ENCODE data around the gene NSRP1.
"Not testable (repeated sequence)": the region's sequence is repeated elsewhere in the genome, so short reads cannot be mapped to it uniquely, and the experiment has no call there.

The NSRP1 gene

DNA sequence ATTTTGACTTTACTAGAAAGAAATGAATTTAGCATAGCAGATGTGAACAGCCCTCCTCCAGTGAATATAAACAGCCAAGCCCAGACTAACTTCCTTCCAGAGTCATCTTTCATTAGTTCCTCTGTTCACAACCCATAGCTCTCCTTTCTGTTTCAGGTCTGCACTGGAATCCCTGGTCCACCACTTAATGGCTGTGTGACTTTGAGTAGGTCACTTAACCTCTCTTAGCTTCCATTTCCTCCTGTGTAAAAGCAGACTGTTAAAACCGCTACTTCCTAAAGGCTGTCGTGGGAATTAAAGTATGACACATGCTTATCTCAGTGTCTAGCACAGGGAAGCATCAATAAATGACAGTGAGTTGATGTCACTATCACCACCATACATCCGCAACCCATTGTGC lies 111.4 kb downstream of the NSRP1 start:
- no peak for ATAC-seq (ENCODE audit: low read depth)
- TF ChIP-seq, protein P1, sequence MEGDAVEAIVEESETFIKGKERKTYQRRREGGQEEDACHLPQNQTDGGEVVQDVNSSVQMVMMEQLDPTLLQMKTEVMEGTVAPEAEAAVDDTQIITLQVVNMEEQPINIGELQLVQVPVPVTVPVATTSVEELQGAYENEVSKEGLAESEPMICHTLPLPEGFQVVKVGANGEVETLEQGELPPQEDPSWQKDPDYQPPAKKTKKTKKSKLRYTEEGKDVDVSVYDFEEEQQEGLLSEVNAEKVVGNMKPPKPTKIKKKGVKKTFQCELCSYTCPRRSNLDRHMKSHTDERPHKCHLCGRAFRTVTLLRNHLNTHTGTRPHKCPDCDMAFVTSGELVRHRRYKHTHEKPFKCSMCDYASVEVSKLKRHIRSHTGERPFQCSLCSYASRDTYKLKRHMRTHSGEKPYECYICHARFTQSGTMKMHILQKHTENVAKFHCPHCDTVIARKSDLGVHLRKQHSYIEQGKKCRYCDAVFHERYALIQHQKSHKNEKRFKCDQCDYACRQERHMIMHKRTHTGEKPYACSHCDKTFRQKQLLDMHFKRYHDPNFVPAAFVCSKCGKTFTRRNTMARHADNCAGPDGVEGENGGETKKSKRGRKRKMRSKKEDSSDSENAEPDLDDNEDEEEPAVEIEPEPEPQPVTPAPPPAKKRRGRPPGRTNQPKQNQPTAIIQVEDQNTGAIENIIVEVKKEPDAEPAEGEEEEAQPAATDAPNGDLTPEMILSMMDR (IDR thresholded peaks at IDR 0.05; ENCODE audit: poor library complexity, severe bottlenecking): no peak
- Histone ChIP-seq H3K27me3 (ENCODE audit: insufficient read depth, poor library complexity, severe bottlenecking) (no peaks in the 10 kb centered on the region), H3K4me3 (ENCODE audit: severe bottlenecking) (no peak overlapping the region), H3K36me3 (ENCODE audit: low read depth) (no peaks in the 10 kb centered on the region), H3K9me3 (ENCODE audit: severe bottlenecking) (no peaks in the 10 kb centered on the region), H3K4me1 (ENCODE audit: insufficient read depth, poor library complexity, severe bottlenecking) (peaks cover 3% of the 10 kb centered on the region), H3K27ac (ENCODE audit: poor library complexity, severe bottlenecking) (no peak overlapping the region)
- no peak for DNase-seq (ENCODE audit: low spot score)

DNA sequence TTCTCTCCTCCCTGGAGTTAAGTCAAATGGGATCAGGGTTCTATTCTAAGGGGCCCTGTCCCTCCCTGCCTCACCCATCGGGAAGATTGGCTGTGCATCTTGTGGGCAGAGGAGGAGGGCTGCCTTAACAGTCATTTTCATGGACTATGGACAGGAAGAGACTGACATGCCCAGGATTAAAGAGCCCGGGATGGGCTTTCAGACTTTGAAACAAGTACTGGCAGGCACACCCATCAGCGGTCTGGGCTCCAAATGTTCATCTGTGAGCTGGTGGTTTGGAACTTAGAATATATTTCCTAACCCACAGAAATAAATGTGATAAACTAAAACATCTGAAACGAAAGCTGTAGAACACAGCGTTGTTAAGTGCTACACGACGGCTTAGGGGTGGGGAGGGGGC lies 112.4 kb downstream of the NSRP1 start:
- Histone ChIP-seq H3K27me3 (ENCODE audit: insufficient read depth, poor library complexity, severe bottlenecking) (peaks cover 6% of the 10 kb centered on the region), H3K36me3 (ENCODE audit: low read depth) (no peaks in the 10 kb centered on the region), H3K4me3 (ENCODE audit: severe bottlenecking) (no peak overlapping the region), H3K9me3 (ENCODE audit: severe bottlenecking) (no peaks in the 10 kb centered on the region), H3K4me1 (ENCODE audit: insufficient read depth, poor library complexity, severe bottlenecking) (peaks cover 3% of the 10 kb centered on the region), H3K27ac (ENCODE audit: poor library complexity, severe bottlenecking) (no peak overlapping the region)
- TF ChIP-seq, protein P1 (IDR thresholded peaks at IDR 0.05; ENCODE audit: poor library complexity, severe bottlenecking): no peak
- ATAC-seq (ENCODE audit: low read depth) (peak; percentile 37; the same call in 1 of the 3 replicates), DNase-seq (ENCODE audit: low spot score) (no peak)

- H3K4me3 ChIP-seq (ENCODE audit: severe bottlenecking); H3K36me3 ChIP-seq (ENCODE audit: low read depth); H3K27ac ChIP-seq (ENCODE audit: poor library complexity, severe bottlenecking); ATAC-seq (ENCODE audit: low read depth); H3K9me3 ChIP-seq (ENCODE audit: severe bottlenecking); H3K4me1 ChIP-seq (ENCODE audit: insufficient read depth, poor library complexity, severe bottlenecking); DNase-seq (ENCODE audit: low spot score): not testable (repeated sequence)
- H3K27me3 ChIP-seq (ENCODE audit: insufficient read depth, poor library complexity, severe bottlenecking): peaks cover 16% of the 10 kb centered on the region
These were observed 113.4 kb downstream of the NSRP1 start for GRCh38 chr17:30230009-30230408.

GRCh38 chr17:30230596-30231125 lies 114.0 kb downstream of the NSRP1 start:
- TF ChIP-seq, protein P1 (IDR thresholded peaks at IDR 0.05; ENCODE audit: poor library complexity, severe bottlenecking): no peak
- no peak for DNase-seq (ENCODE audit: low spot score)
- Histone ChIP-seq H3K36me3 (ENCODE audit: low read depth) (no peaks in the 10 kb centered on the region), H3K27me3 (ENCODE audit: insufficient read depth, poor library complexity, severe bottlenecking) (peaks cover 22% of the 10 kb centered on the region), H3K4me3 (ENCODE audit: severe bottlenecking) (no peak overlapping the region), H3K9me3 (ENCODE audit: severe bottlenecking) (no peaks in the 10 kb centered on the region), H3K4me1 (ENCODE audit: insufficient read depth, poor library complexity, severe bottlenecking) (no peaks in the 10 kb centered on the region), H3K27ac (ENCODE audit: poor library complexity, severe bottlenecking) (no peak overlapping the region)
- ATAC-seq (ENCODE audit: low read depth): peak; percentile 35; the same call in 2 of the 3 replicates

DNA sequence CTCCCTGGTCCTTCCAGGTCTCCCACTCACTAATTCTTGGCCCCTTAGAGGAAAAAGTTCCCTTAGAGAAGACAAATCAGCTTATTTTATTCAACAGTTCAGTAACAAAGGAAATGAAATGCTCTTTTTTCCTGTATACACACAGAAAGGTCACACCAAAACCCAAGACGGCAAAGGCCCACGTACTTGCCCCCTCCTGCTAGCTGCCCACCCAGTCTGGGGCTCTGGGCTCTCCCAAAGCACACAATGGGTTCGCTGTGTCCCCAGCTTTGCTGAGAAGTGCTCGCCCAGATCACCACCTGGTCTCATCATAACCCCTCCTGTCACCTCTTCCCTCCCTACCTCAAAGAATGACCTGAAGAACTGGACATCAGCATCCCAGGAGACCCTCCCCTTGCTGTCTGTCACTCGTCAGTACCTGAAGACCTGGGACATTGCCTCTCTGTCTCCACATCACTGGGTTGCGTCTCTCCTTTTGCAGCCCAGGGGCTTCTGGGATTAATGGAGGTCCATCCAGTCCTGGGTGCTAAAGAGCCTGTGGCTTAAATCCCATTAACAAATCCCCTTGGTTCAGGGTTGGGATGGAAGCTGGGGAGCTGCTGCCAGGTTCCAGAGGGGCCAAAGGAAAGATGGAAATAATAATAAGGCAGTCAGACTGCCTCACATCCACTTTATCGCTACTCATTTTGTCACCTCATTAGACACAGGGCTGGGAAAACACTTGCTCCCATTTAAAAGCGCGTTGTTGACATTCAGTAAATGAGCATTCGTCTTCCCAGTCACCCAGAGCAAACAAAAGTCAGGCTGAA lies 115.6 kb downstream of the NSRP1 start:
- no peak overlapping the region for H3K4me3 ChIP-seq (ENCODE audit: severe bottlenecking)
- no peaks in the 10 kb centered on the region for H3K9me3 ChIP-seq (ENCODE audit: severe bottlenecking)
- no peaks in the 10 kb centered on the region for H3K36me3 ChIP-seq (ENCODE audit: low read depth)
- no peak for ATAC-seq (ENCODE audit: low read depth)
- H3K27ac ChIP-seq (ENCODE audit: poor library complexity, severe bottlenecking): no peak overlapping the region
- peaks cover 34% of the 10 kb centered on the region for H3K27me3 ChIP-seq (ENCODE audit: insufficient read depth, poor library complexity, severe bottlenecking)
- TF ChIP-seq, protein P1 (IDR thresholded peaks at IDR 0.05; ENCODE audit: poor library complexity, severe bottlenecking): no peak
- no peaks in the 10 kb centered on the region for H3K4me1 ChIP-seq (ENCODE audit: insufficient read depth, poor library complexity, severe bottlenecking)
- no peak for DNase-seq (ENCODE audit: low spot score)
